Fibroblast of lung (primary cell): ENCODE measurements around the gene SLCO1B3. TPM values are rescaled to one million over a fixed set of nuclear protein-coding genes. Genes with fewer than 3 reads are reported as not detected.

Experiments
- DNase-seq, 2 donors: peaks; one replicate each; pipeline versions ENCODE4 v3.0.0 to v3.0.0-alpha.2; 2010; ENCODE audit warnings: low read depth in 2 of 2
- H2AFZ ChIP-seq: 2 replicates; pipeline ENCODE4 v1.5.1; 2012; ENCODE audit warnings: low read length, control low read depth, inconsistent platforms
- H3K27ac ChIP-seq: 2 replicates; pipeline ENCODE4 v1.5.1; 2011; ENCODE audit warnings: low read length, control low read depth; ENCODE audit not compliant: insufficient read depth
- H3K27me3 ChIP-seq: 2 replicates; pipeline ENCODE4 v1.5.1; 2011; ENCODE audit warnings: mild to moderate bottlenecking, low read length; ENCODE audit not compliant: control insufficient read depth, insufficient read depth
- H3K36me3 ChIP-seq: 2 replicates; pipeline ENCODE4 v1.5.1; 2011; ENCODE audit warnings: low read length; ENCODE audit not compliant: control insufficient read depth, insufficient read depth
- H3K4me1 ChIP-seq: 2 replicates; pipeline ENCODE4 v1.5.1; 2011; ENCODE audit warnings: low read length; ENCODE audit not compliant: control insufficient read depth, insufficient read depth; ENCODE audit errors: extremely low read depth
- H3K4me2 ChIP-seq: 2 replicates; pipeline ENCODE4 v1.5.1; 2011; ENCODE audit warnings: low read length, control low read depth; ENCODE audit not compliant: insufficient read depth; ENCODE audit errors: extremely low read depth
- H3K4me3 ChIP-seq, 4 experiments: fragments of 200-600 bp in 1 of 4; sonication (generic) in 1 of 4; replicated peaks in 1 of 4; 2 replicates each; pipeline ENCODE4 v1.5.1; 2011 to 2016; ENCODE audit warnings: low read length in 4 of 4, low read depth in 3 of 4, mild to moderate bottlenecking in 3 of 4, control low read depth in 2 of 4, inconsistent platforms in 1 of 4, mixed read lengths in 1 of 4; ENCODE audit not compliant: insufficient read depth in 1 of 4; ENCODE audit errors: control extremely low read depth in 1 of 4
- H3K79me2 ChIP-seq: 2 replicates; pipeline ENCODE4 v1.5.1; 2012; ENCODE audit warnings: mild to moderate bottlenecking, low read length, inconsistent platforms; ENCODE audit not compliant: control insufficient read depth, insufficient read depth
- H3K9ac ChIP-seq: 2 replicates; pipeline ENCODE4 v1.5.1; 2011; ENCODE audit warnings: mild to moderate bottlenecking, low read length, control low read depth; ENCODE audit not compliant: insufficient read depth
- H3K9me3 ChIP-seq: 2 replicates; pipeline ENCODE4 v1.5.1; 2012; ENCODE audit warnings: low read depth, low read length; ENCODE audit not compliant: control insufficient read depth, insufficient read depth
- H4K20me1 ChIP-seq: 2 replicates; pipeline ENCODE4 v1.5.1; 2011; ENCODE audit warnings: low read length; ENCODE audit not compliant: control insufficient read depth, insufficient read depth; ENCODE audit errors: extremely low read depth
- EZH2 ChIP-seq: IDR thresholded peaks from 2 replicates; pipeline ENCODE4 v1.5.1; 2012; ENCODE audit warnings: low read length, control low read depth, mild to moderate bottlenecking; ENCODE audit errors: missing control alignments
- polyA plus RNA-seq, 2 donors: library from polyadenylated mRNA; depleted of rRNA in 1 of 2; stranded (reverse) in 1 of 2; unstranded in 1 of 2; fragments of >200 nt; gene quantifications; 2 replicates each; pipeline ENCODE4 v1.2.1, GENCODE V29; 2011 to 2012; ENCODE audit warnings: missing spikeins in 1 of 2
- total RNA-seq: library from RNA; depleted of rRNA; stranded (reverse); fragments of >200 nt; gene quantifications from 2 replicates; pipeline ENCODE4 v1.2.1, GENCODE V29; 2014
- TF ChIP-seq, protein P1 (sequence below), 2 donors: IDR thresholded peaks in 1 of 2; conservative IDR thresholded peaks in 1 of 2; 1 replicate in 1 of 2; 2 replicates in 1 of 2; pipeline ENCODE4 v1.5.1; 2011 to 2012; ENCODE audit warnings: low read length in 2 of 2, control low read depth in 1 of 2, inconsistent platforms in 1 of 2, low read depth in 1 of 2, mild to moderate bottlenecking in 1 of 2

SLCO1B3 gene
- total and polyA plus RNA-seq, 2 donors (not counting 1 experiment from before 2014, with no cell fraction given): not detected

DNA sequence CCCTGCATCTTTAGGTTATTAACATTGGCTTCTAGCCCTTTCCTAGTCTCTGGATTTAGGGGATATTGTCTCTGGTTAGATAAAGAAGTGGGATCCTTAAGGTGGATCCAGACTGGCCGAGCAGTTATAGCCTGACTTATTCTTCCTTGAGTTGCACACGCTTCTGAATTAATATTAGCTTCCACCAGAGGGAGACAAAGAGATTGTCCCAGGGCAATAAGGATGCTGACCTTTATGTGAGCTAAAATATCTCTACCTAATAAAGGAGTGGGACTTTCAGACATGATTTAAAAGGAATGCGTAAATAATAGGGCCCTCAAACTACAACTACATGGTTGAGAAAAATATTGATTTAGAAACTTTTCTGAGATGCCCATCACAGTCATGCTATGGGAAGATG is 139.7 kb downstream of the SLCO1B3 start:
- DNase-seq: peak in 1 of 2 donors; percentile 6
- Histone ChIP-seq H3K27me3 (no peaks in the 10 kb centered on the region), H3K36me3 (no peaks in the 10 kb centered on the region), H3K9me3 (no peaks in the 10 kb centered on the region), H3K4me1 (no peaks in the 10 kb centered on the region), H3K9ac (no peak overlapping the region), H3K27ac (no peak overlapping the region), H3K4me3 (no peak overlapping the region), H4K20me1 (no peaks in the 10 kb centered on the region), H2AFZ (no peak overlapping the region), H3K79me2 (no peaks in the 10 kb centered on the region), H3K4me2 (no peak overlapping the region)
- no peak for TF ChIP-seq EZH2
- TF ChIP-seq, protein P1, sequence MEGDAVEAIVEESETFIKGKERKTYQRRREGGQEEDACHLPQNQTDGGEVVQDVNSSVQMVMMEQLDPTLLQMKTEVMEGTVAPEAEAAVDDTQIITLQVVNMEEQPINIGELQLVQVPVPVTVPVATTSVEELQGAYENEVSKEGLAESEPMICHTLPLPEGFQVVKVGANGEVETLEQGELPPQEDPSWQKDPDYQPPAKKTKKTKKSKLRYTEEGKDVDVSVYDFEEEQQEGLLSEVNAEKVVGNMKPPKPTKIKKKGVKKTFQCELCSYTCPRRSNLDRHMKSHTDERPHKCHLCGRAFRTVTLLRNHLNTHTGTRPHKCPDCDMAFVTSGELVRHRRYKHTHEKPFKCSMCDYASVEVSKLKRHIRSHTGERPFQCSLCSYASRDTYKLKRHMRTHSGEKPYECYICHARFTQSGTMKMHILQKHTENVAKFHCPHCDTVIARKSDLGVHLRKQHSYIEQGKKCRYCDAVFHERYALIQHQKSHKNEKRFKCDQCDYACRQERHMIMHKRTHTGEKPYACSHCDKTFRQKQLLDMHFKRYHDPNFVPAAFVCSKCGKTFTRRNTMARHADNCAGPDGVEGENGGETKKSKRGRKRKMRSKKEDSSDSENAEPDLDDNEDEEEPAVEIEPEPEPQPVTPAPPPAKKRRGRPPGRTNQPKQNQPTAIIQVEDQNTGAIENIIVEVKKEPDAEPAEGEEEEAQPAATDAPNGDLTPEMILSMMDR (conservative IDR thresholded peaks at IDR 0.05 in 1 of 2, IDR thresholded peaks at IDR 0.05 in 1 of 2; ENCODE audit: low read depth in 1 of 2, low read length in 2 of 2): no peak

DNA sequence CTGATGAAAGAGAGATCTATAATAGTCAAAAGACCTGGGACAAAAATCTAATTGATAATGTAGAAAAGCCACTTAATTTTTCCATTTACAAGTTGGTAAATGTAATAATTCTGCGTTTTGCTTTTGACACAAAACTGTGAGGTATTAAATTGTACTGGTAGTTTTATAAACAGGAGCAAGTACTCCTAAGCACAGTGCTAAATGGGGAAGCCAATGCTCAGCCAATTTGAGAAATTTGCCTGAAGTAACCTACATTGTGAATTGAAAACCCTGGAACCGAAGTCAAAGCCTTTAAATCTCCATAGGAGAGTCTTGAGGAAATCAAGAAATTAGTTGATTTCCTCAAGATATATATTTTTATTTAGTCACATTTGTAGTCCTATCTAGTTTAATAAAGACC is 152.8 kb downstream of the SLCO1B3 start:
- H2AFZ ChIP-seq: no peak overlapping the region
- H3K9me3 ChIP-seq: no peaks in the 10 kb centered on the region
- TF ChIP-seq, protein P1 (conservative IDR thresholded peaks at IDR 0.05 in 1 of 2, IDR thresholded peaks at IDR 0.05 in 1 of 2; ENCODE audit: low read depth in 1 of 2, low read length in 2 of 2): no peak
- TF ChIP-seq EZH2: no peak
- H3K27ac ChIP-seq: no peak overlapping the region
- H3K4me2 ChIP-seq: no peak overlapping the region
- DNase-seq: no peak
- H4K20me1 ChIP-seq: no peaks in the 10 kb centered on the region
- H3K36me3 ChIP-seq: no peaks in the 10 kb centered on the region
- no peak overlapping the region for H3K9ac ChIP-seq
- H3K4me1 ChIP-seq: no peaks in the 10 kb centered on the region
- H3K79me2 ChIP-seq: no peaks in the 10 kb centered on the region
- no peaks in the 10 kb centered on the region for H3K27me3 ChIP-seq
- H3K4me3 ChIP-seq: no peak overlapping the region

DNA sequence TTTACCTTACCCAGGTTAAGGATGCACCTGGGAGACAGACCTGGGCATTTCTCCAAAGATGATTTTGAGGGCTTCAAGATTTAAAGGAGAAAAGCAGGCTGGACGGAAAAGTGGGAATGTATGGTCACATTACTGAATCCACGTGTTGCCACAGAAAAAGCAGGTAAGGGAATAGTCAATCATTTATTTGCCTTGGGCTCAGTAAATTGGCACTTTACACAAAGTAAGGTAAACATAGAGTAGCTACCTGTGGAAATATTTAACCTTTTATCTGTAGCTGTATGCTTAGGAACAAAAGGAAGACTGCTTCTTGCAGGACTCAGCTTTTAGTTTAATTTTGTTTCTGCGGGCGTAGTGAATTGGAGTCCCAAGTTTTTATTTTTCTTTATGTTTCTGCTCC is 153.3 kb downstream of the SLCO1B3 start:
- H3K9me3 ChIP-seq: no peaks in the 10 kb centered on the region
- no peaks in the 10 kb centered on the region for H3K36me3 ChIP-seq
- no peak overlapping the region for H3K4me3 ChIP-seq
- no peak overlapping the region for H3K4me2 ChIP-seq
- no peak for DNase-seq
- H3K4me1 ChIP-seq: no peaks in the 10 kb centered on the region
- no peaks in the 10 kb centered on the region for H3K27me3 ChIP-seq
- H4K20me1 ChIP-seq: no peaks in the 10 kb centered on the region
- H3K79me2 ChIP-seq: no peaks in the 10 kb centered on the region
- no peak overlapping the region for H3K27ac ChIP-seq
- H3K9ac ChIP-seq: no peak overlapping the region
- no peak overlapping the region for H2AFZ ChIP-seq
- no peak for TF ChIP-seq EZH2
- TF ChIP-seq, protein P1 (conservative IDR thresholded peaks at IDR 0.05 in 1 of 2, IDR thresholded peaks at IDR 0.05 in 1 of 2; ENCODE audit: low read depth in 1 of 2, low read length in 2 of 2): no peak

Other genes starting within 250 kb of the SLCO1B3 start
- gene SLCO1C1, start 115.4 kb upstream of the SLCO1B3 start, total RNA-seq: not detected in 2 replicates
- gene SLCO1C1, start 115.4 kb upstream of the SLCO1B3 start, polyA plus RNA-seq: not detected in 2 replicates